Neuronal stem cell (in vitro differentiated cells): Measurements from ENCODE around the gene IFT43.

Experiments used
- DNase-seq: peaks from one replicate; pipeline ENCODE4 v3.0.0-alpha.2; 2013; ENCODE audit warnings: low spot score
- H2AFZ ChIP-seq: one replicate; pipeline ENCODE4 v1.6.1; 2013; ENCODE audit warnings: mild to moderate bottlenecking, low read length, inconsistent platforms
- H2AK5ac ChIP-seq: 2 replicates; pipeline ENCODE4 v1.6.1; 2013; ENCODE audit warnings: low read depth, mild to moderate bottlenecking, inconsistent platforms, low read length, moderate library complexity, mixed read lengths
- H2BK120ac ChIP-seq: 2 replicates; pipeline ENCODE4 v1.6.1; 2013; ENCODE audit warnings: low read depth, mild to moderate bottlenecking, inconsistent platforms, low read length, moderate library complexity, mixed read lengths
- H2BK12ac ChIP-seq: one replicate; pipeline ENCODE4 v1.6.1; 2013; ENCODE audit warnings: low read length, inconsistent platforms
- H2BK15ac ChIP-seq: 2 replicates; pipeline ENCODE4 v1.6.1; 2013; ENCODE audit warnings: mild to moderate bottlenecking, low read length, inconsistent platforms, mixed read lengths
- H2BK5ac ChIP-seq: one replicate; pipeline ENCODE4 v1.6.1; 2013; ENCODE audit warnings: inconsistent platforms, mild to moderate bottlenecking, low read length, moderate library complexity
- H3K14ac ChIP-seq: one replicate; pipeline ENCODE4 v1.6.1; 2013; ENCODE audit warnings: low read length, inconsistent platforms
- H3K18ac ChIP-seq: 2 replicates; pipeline ENCODE4 v1.6.1; 2013; ENCODE audit warnings: low read length, inconsistent platforms
- H3K23ac ChIP-seq: 2 replicates; pipeline ENCODE4 v1.6.1; 2013; ENCODE audit warnings: low read depth, mild to moderate bottlenecking, mixed read lengths, low read length, inconsistent platforms; ENCODE audit not compliant: poor library complexity
- H3K27ac ChIP-seq: replicated peaks from 3 replicates; pipeline ENCODE4 v1.5.1; 2013; ENCODE audit warnings: low read length, inconsistent platforms
- H3K27me3 ChIP-seq, 3 experiments: 2 replicates each; pipeline ENCODE4 v1.6.1; 2013; ENCODE audit warnings: low read length in 3 of 3, mild to moderate bottlenecking in 2 of 3, inconsistent platforms in 1 of 3, low read depth in 1 of 3, mixed read lengths in 1 of 3, moderate library complexity in 1 of 3; ENCODE audit not compliant: control insufficient read depth in 3 of 3, insufficient read depth in 3 of 3
- H3K36me3 ChIP-seq, 2 donors: replicated peaks in 1 of 2; 2 replicates each; pipeline ENCODE4 v1.6.1; 2013; ENCODE audit warnings: low read length in 2 of 2; ENCODE audit not compliant: control insufficient read depth in 2 of 2, insufficient read depth in 2 of 2
- H3K4ac ChIP-seq: 2 replicates; pipeline ENCODE4 v1.6.1; 2013; ENCODE audit warnings: inconsistent platforms, mild to moderate bottlenecking, low read length, moderate library complexity
- H3K4me1 ChIP-seq, 2 donors: 1 replicate in 1 of 2; 2 replicates in 1 of 2; pipeline ENCODE4 v1.6.1; 2013; ENCODE audit warnings: low read length in 2 of 2, low read depth in 1 of 2; ENCODE audit not compliant: control insufficient read depth in 2 of 2, insufficient read depth in 1 of 2
- H3K4me2 ChIP-seq: one replicate; pipeline ENCODE4 v1.6.1; 2013; ENCODE audit warnings: mild to moderate bottlenecking, low read length, inconsistent platforms; ENCODE audit not compliant: insufficient read depth, poor library complexity, severe bottlenecking
- H3K4me3 ChIP-seq, 2 donors: 2 replicates each; pipeline ENCODE4 v1.5.1; 2013; ENCODE audit warnings: low read length in 2 of 2, mild to moderate bottlenecking in 2 of 2, inconsistent platforms in 1 of 2, moderate library complexity in 1 of 2
- H3K79me1 ChIP-seq: one replicate; pipeline ENCODE4 v1.6.1; 2013; ENCODE audit warnings: low read depth, mild to moderate bottlenecking, inconsistent platforms, low read length, moderate library complexity
- H3K9ac ChIP-seq: one replicate; pipeline ENCODE4 v1.6.1; 2013; ENCODE audit warnings: mild to moderate bottlenecking, low read depth, low read length, inconsistent platforms; ENCODE audit not compliant: poor library complexity
- H3K9me3 ChIP-seq, 2 donors: replicated peaks in 1 of 2; 2 replicates each; pipeline versions ENCODE3 to v1.6.1; 2013; ENCODE audit warnings: low read length in 2 of 2, mild to moderate bottlenecking in 2 of 2, inconsistent platforms in 1 of 2, low read depth in 1 of 2, mixed read lengths in 1 of 2, moderate library complexity in 1 of 2; ENCODE audit not compliant: control insufficient read depth in 2 of 2, insufficient read depth in 1 of 2
- H4K8ac ChIP-seq: one replicate; pipeline ENCODE4 v1.6.1; 2013; ENCODE audit warnings: low read depth, mild to moderate bottlenecking, inconsistent platforms, low read length, moderate library complexity
- H4K91ac ChIP-seq: one replicate; pipeline ENCODE4 v1.6.1; 2013; ENCODE audit warnings: low read length, low read depth, mild to moderate bottlenecking, inconsistent platforms; ENCODE audit not compliant: poor library complexity
- WGBS, 2 donors: extraction: QIAGEN DNeasy Blood & Tissue Kit; methylation state at CpG; one replicate each; pipeline ENCODE4 v1.1.7; 2013; ENCODE audit warnings: missing lambda C conversion rate in 2 of 2, mixed read lengths in 1 of 2; ENCODE audit not compliant: insufficient read length in 2 of 2, insufficient replicate concordance in 1 of 2; ENCODE audit errors: extremely low coverage in 2 of 2; 5-methylcytosine and 5-hydroxymethylcytosine counted together

The IFT43 gene

GRCh38 chr14:75993567-75994041 lies 8.0 kb downstream of the IFT43 start:
- no CpG with 5 or more reads among the region's 1 CpG for WGBS, 2 donors

GRCh38 chr14:75995372-75996041 lies 9.9 kb downstream of the IFT43 start:
- Histone ChIP-seq H3K18ac (no peak overlapping the region), H4K8ac (no peak overlapping the region), H3K4ac (no peak overlapping the region), H3K4me3 (no peak overlapping the region), H2BK15ac (no peak overlapping the region), H3K9ac (no peak overlapping the region), H2AK5ac (no peak overlapping the region), H3K36me3 (peaks cover 9 to 90% of the 10 kb centered on the region in 2 donors), H3K4me2 (no peak overlapping the region), H2AFZ (no peak overlapping the region), H3K9me3 (no peaks in the 10 kb centered on the region), H3K79me1 (no peaks in the 10 kb centered on the region), H2BK5ac (no peak overlapping the region), H2BK12ac (no peak overlapping the region), H3K23ac (no peak overlapping the region), H3K4me1 (no peaks in the 10 kb centered on the region), H2BK120ac (no peak overlapping the region), H3K27ac (no peak overlapping the region), H4K91ac (no peak overlapping the region), H3K27me3 (no peaks in the 10 kb centered on the region), H3K14ac (no peak overlapping the region)
- DNase-seq = no peak
- no CpG with 5 or more reads among the region's 17 CpGs for WGBS, 2 donors

More at GRCh38 chr14:75993567-75994041, 8.0 kb downstream of the IFT43 start:
- no peak overlapping the region for H3K4me2 ChIP-seq
- H3K14ac ChIP-seq = no peak overlapping the region
- no peak overlapping the region for H3K18ac ChIP-seq
- H2BK120ac ChIP-seq = no peak overlapping the region
- no peak overlapping the region for H3K27ac ChIP-seq
- no peak overlapping the region for H2BK12ac ChIP-seq
- no peak overlapping the region for H3K9ac ChIP-seq
- no peaks in the 10 kb centered on the region for H3K9me3 ChIP-seq
- no peaks in the 10 kb centered on the region for H3K79me1 ChIP-seq
- no peak overlapping the region for H3K23ac ChIP-seq
- H3K27me3 ChIP-seq = no peaks in the 10 kb centered on the region
- no peak for DNase-seq
- H2BK5ac ChIP-seq = no peak overlapping the region
- H3K4me3 ChIP-seq = no peak overlapping the region
- H3K36me3 ChIP-seq = peaks cover 14 to 94% of the 10 kb centered on the region in 2 donors
- H4K91ac ChIP-seq = no peak overlapping the region
- H2AK5ac ChIP-seq = no peak overlapping the region
- no peak overlapping the region for H2AFZ ChIP-seq
- no peak overlapping the region for H4K8ac ChIP-seq
- H3K4ac ChIP-seq = no peak overlapping the region
- H3K4me1 ChIP-seq = no peaks in the 10 kb centered on the region
- H2BK15ac ChIP-seq = no peak overlapping the region

- no peak overlapping the region for H2BK12ac ChIP-seq
- no peak overlapping the region for H2BK15ac ChIP-seq
- no peak overlapping the region for H2AK5ac ChIP-seq
- H3K14ac ChIP-seq = no peak overlapping the region
- no CpG with 5 or more reads among the region's 1 CpG for WGBS, 2 donors
- no peak overlapping the region for H2BK120ac ChIP-seq
- H3K27ac ChIP-seq = no peak overlapping the region
- H2BK5ac ChIP-seq = no peak overlapping the region
- DNase-seq = no peak
- no peak overlapping the region for H4K8ac ChIP-seq
- H3K79me1 ChIP-seq = no peaks in the 10 kb centered on the region
- H3K23ac ChIP-seq = no peak overlapping the region
- no peaks in the 10 kb centered on the region for H3K27me3 ChIP-seq
- no peak overlapping the region for H3K18ac ChIP-seq
- H3K9me3 ChIP-seq = no peaks in the 10 kb centered on the region
- H3K9ac ChIP-seq = no peak overlapping the region
- no peak overlapping the region for H3K4me3 ChIP-seq
- H2AFZ ChIP-seq = no peak overlapping the region
- H3K4ac ChIP-seq = no peak overlapping the region
- H3K36me3 ChIP-seq = peaks cover 12 to 93% of the 10 kb centered on the region in 2 donors
- H3K4me2 ChIP-seq = no peak overlapping the region
- H4K91ac ChIP-seq = no peak overlapping the region
- no peaks in the 10 kb centered on the region for H3K4me1 ChIP-seq
Measured at GRCh38 chr14:75996488-75996887, 10.9 kb downstream of the IFT43 start.

GRCh38 chr14:75999511-76000190 lies 14.1 kb downstream of the IFT43 start:
- Histone ChIP-seq H2AFZ (no peak overlapping the region), H3K4me3 (no peak overlapping the region), H3K14ac (no peak overlapping the region), H2BK5ac (no peak overlapping the region), H4K91ac (no peak overlapping the region), H3K79me1 (no peaks in the 10 kb centered on the region), H2BK15ac (no peak overlapping the region), H3K18ac (no peak overlapping the region), H3K4ac (no peak overlapping the region), H3K9me3 (peaks cover 1 to 7% of the 10 kb centered on the region in 2 donors), H2BK12ac (no peak overlapping the region), H3K4me1 (no peaks in the 10 kb centered on the region), H2AK5ac (no peak overlapping the region), H3K23ac (no peak overlapping the region), H4K8ac (no peak overlapping the region), H3K27me3 (no peaks in the 10 kb centered on the region), H2BK120ac (no peak overlapping the region), H3K9ac (no peak overlapping the region), H3K27ac (no peak overlapping the region), H3K4me2 (no peak overlapping the region), H3K36me3 (peaks cover 13 to 84% of the 10 kb centered on the region in 2 donors)
- WGBS, 2 donors = no CpG with 5 or more reads among the region's 6 CpGs
- no peak for DNase-seq
